Measurements from ENCODE around the gene C1QTNF12. TPM values are rescaled to one million over a fixed set of nuclear protein-coding genes. Genes with fewer than 3 reads are reported as not detected.

C1QTNF12 gene
- total RNA-seq, 4 donors from 2014 or later, result 2.7 TPM; not detected in 3

- DNase-seq (no peak), ATAC-seq (peak; percentile 13 to 20)
- in situ Hi-C loops (cut with MboI; ENCODE audit: low sequenced_read_pairs in 4 of 4) (no loop called here), intact Hi-C loops (cut with DNase I; ENCODE audit: low total_unique reads) (loop anchor here (1.0 kb wide), 1 partner anchor 41 kb away; the partner anchor contains the start of gene UBE2J2)
- H3K27ac ChIP-seq, result peak within 1 kb of the TSS; percentile 87 to 98 (median 93)
- peaks cover 0 to 14% of the 10 kb centered on the region in 2 donors for H3K36me3 ChIP-seq
- peak within 1 kb of the TSS; percentile 88 to 99 (median 91) for H3K4me3 ChIP-seq
- peaks cover 23% of the 10 kb centered on the region in 2 donors for H3K4me1 ChIP-seq
- H3K27me3 ChIP-seq, result peaks cover 1 to 4% (median 2%) of the 10 kb centered on the region in 3 donors
- TF ChIP-seq, protein P1, sequence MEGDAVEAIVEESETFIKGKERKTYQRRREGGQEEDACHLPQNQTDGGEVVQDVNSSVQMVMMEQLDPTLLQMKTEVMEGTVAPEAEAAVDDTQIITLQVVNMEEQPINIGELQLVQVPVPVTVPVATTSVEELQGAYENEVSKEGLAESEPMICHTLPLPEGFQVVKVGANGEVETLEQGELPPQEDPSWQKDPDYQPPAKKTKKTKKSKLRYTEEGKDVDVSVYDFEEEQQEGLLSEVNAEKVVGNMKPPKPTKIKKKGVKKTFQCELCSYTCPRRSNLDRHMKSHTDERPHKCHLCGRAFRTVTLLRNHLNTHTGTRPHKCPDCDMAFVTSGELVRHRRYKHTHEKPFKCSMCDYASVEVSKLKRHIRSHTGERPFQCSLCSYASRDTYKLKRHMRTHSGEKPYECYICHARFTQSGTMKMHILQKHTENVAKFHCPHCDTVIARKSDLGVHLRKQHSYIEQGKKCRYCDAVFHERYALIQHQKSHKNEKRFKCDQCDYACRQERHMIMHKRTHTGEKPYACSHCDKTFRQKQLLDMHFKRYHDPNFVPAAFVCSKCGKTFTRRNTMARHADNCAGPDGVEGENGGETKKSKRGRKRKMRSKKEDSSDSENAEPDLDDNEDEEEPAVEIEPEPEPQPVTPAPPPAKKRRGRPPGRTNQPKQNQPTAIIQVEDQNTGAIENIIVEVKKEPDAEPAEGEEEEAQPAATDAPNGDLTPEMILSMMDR (IDR thresholded peaks at IDR 0.05 in 4 of 5, conservative IDR thresholded peaks at IDR 0.05 in 1 of 5), result no peak
- peak in 1 of 2 donors; percentile 3 for TF ChIP-seq POLR2A (IDR thresholded peaks at IDR 0.05)
- no peaks in the 10 kb centered on the region for H3K9me3 ChIP-seq
These were observed 14.2 kb downstream of the C1QTNF12 start, which contains the start of gene B3GALT6 for GRCh38 chr1:1232208-1232795. B3GALT6 (plus strand) TSS chr1:1232237; CDS start chr1:1232279, 42 bp downstream.

- H3K9me3 ChIP-seq, result no peaks in the 10 kb centered on the region
- intact Hi-C loops (cut with DNase I; ENCODE audit: low total_unique reads) (loop anchor here (1.0 kb wide), 1 partner anchor 42 kb away; the partner anchor contains the start of gene UBE2J2), in situ Hi-C loops (cut with MboI; ENCODE audit: low sequenced_read_pairs in 4 of 4) (no loop called here)
- TF ChIP-seq, protein P1 (IDR thresholded peaks at IDR 0.05 in 4 of 5, conservative IDR thresholded peaks at IDR 0.05 in 1 of 5), result peak in 1 of 5 experiments; percentile 14
- peak; percentile 51 to 74 for TF ChIP-seq POLR2A (IDR thresholded peaks at IDR 0.05)
- H3K4me3 ChIP-seq, result peak within 1 kb of the TSS; percentile 88 to 99 (median 91)
- ATAC-seq (peak; percentile 90 to 93), DNase-seq (peak; percentile 94 to 95)
- H3K4me1 ChIP-seq, result peaks cover 23% of the 10 kb centered on the region in 2 donors
- H3K27me3 ChIP-seq, result no peaks in the 10 kb centered on the region
- H3K27ac ChIP-seq, result peak within 1 kb of the TSS; percentile 87 to 98 (median 93)
- H3K36me3 ChIP-seq, result peaks cover 0 to 19% of the 10 kb centered on the region in 2 donors
These were observed 14.9 kb downstream of the C1QTNF12 start, which contains the start of gene SDF4 for GRCh38 chr1:1231400-1232207. SDF4 (minus strand) TSS chr1:1232001; CDS start chr1:1228772, 3,229 bp downstream.

DNA sequence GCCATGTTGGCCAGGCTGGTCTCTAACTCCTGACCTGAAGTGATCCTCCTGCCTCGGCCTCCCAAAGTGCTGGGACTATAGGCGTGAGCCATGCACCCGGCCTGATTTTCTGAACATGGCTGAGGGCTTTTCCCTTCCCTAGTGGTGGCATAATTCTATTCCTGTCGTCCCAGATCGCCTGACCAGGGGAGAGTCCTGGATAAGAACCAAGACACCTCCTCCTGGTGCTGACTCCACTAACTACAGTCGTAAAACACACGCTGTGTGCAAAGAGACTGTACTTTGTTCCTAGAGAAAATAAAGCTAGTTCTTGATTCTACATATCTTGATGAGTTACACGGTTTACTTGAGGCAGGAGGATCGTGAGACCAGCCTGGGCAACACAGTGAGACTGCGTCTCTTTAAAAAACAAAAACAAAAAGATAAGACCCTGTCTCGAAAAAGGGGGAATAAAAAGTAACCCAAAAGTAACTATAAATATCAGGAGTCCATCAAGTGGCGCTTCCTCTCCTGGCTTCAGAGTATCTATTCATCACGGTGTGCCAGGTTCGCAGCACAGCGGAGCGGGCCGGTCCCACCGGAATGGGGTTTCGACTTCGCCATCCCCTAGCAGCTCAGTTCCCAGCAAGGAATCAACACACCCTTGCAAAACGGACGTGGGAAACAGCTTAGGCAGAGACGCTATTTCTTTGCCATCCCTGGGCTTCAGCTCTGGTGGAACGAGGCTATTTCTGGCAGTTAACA, 15.7 kb downstream of the C1QTNF12 start:
- DNase-seq (peak in 1 of 2 donors; percentile 49), ATAC-seq (peak in 1 of 2 donors; percentile 49)
- Histone ChIP-seq H3K9me3 (no peaks in the 10 kb centered on the region), H3K4me1 (peaks cover 23% of the 10 kb centered on the region in 2 donors), H3K36me3 (peaks cover 0 to 21% of the 10 kb centered on the region in 2 donors), H3K27ac (peak overlapping the region; percentile 87 to 98 (median 93)), H3K4me3 (peak overlapping the region; percentile 88 to 99 (median 91)), H3K27me3 (no peaks in the 10 kb centered on the region)
- in situ Hi-C loops (cut with MboI; ENCODE audit: low sequenced_read_pairs in 4 of 4), result no loop called here
- peak; percentile 22 to 46 for TF ChIP-seq POLR2A (IDR thresholded peaks at IDR 0.05)
- TF ChIP-seq, protein P1 (IDR thresholded peaks at IDR 0.05 in 4 of 5, conservative IDR thresholded peaks at IDR 0.05 in 1 of 5), result peak in 1 of 5 experiments; percentile 18
- intact Hi-C loops (cut with DNase I; ENCODE audit: low total_unique reads), result no loop called here

- intact Hi-C loops (cut with DNase I; ENCODE audit: low total_unique reads), result no loop called here
- Histone ChIP-seq H3K4me1 (peaks cover 23 to 29% of the 10 kb centered on the region in 2 donors), H3K27ac (peak overlapping the region in 1 of 4 donors; percentile 87), H3K27me3 (no peaks in the 10 kb centered on the region), H3K36me3 (peaks cover 0 to 26% of the 10 kb centered on the region in 2 donors), H3K4me3 (peak overlapping the region; percentile 88 to 99 (median 91)), H3K9me3 (no peaks in the 10 kb centered on the region)
- in situ Hi-C loops (cut with MboI; ENCODE audit: low sequenced_read_pairs in 4 of 4), result no loop called here
- TF ChIP-seq POLR2A (IDR thresholded peaks at IDR 0.05), result no peak
- TF ChIP-seq, protein P1 (IDR thresholded peaks at IDR 0.05 in 4 of 5, conservative IDR thresholded peaks at IDR 0.05 in 1 of 5), result no peak
- no peak for DNase-seq
- no peak for ATAC-seq
These were observed 16.8 kb downstream of the C1QTNF12 start for GRCh38 chr1:1229770-1230169.
